Gastrocnemius medialis (tissue), 4 donors: ENCODE measurements around the gene SCAP.

Experiments
- POLR2A ChIP-seq, 2 donors: fragments of 450-650 bp; IDR thresholded peaks; one replicate each; pipeline ENCODE4 v1.6.1; 2017; ENCODE audit warnings: antibody characterized with exemption in 2 of 2, mild to moderate bottlenecking in 2 of 2, moderate library complexity in 2 of 2
- TF ChIP-seq, protein P1 (sequence below), 5 experiments: fragments of 450-650 bp in 3 of 5; fragments of 200-600 bp in 2 of 5; sonication (generic) in 2 of 5; IDR thresholded peaks in 4 of 5; conservative IDR thresholded peaks in 1 of 5; 1 replicate in 4 of 5; 2 replicates in 1 of 5; pipeline ENCODE4 v1.5.1; 2016 to 2019; ENCODE audit warnings: antibody characterized with exemption in 5 of 5, mild to moderate bottlenecking in 3 of 5, moderate library complexity in 3 of 5

DNA sequence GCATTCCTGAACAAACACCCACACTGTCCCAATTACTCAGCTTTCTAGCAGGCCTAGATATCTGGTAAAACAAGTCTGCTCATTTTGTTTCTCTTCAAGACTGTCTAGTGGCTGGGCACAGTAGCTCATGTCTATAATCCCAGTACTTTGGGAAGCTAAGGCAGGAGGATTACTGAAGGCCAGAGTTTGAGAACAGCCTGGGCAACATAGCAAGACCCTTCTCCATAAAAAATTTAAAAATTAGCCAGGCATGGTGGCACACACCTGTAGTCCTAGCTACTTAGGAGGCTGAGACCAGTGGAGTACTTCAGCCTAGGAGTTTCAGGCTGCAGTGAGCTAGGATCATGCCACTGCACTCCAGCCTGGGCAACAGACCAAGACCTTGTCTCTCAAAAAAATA, 101.2 kb downstream of the SCAP start:
- TF ChIP-seq, protein P1, sequence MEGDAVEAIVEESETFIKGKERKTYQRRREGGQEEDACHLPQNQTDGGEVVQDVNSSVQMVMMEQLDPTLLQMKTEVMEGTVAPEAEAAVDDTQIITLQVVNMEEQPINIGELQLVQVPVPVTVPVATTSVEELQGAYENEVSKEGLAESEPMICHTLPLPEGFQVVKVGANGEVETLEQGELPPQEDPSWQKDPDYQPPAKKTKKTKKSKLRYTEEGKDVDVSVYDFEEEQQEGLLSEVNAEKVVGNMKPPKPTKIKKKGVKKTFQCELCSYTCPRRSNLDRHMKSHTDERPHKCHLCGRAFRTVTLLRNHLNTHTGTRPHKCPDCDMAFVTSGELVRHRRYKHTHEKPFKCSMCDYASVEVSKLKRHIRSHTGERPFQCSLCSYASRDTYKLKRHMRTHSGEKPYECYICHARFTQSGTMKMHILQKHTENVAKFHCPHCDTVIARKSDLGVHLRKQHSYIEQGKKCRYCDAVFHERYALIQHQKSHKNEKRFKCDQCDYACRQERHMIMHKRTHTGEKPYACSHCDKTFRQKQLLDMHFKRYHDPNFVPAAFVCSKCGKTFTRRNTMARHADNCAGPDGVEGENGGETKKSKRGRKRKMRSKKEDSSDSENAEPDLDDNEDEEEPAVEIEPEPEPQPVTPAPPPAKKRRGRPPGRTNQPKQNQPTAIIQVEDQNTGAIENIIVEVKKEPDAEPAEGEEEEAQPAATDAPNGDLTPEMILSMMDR (IDR thresholded peaks at IDR 0.05 in 4 of 5, conservative IDR thresholded peaks at IDR 0.05 in 1 of 5) = no peak
- TF ChIP-seq POLR2A (IDR thresholded peaks at IDR 0.05) = no peak
